NOMO-1 (cell line): ENCODE results near the gene SLC6A13.

Source experiments
- DNase-seq, 2 experiments: peaks; one replicate each; lab custom pipeline; 2025; ENCODE audit not compliant: unreplicated experiment in 2 of 2; lab: John Stamatoyannopoulos, UW

SLC6A13 gene

GRCh38 chr12:234891-235415 is 27.7 kb downstream of the SLC6A13 start:
- DNase-seq: no peak

DNA sequence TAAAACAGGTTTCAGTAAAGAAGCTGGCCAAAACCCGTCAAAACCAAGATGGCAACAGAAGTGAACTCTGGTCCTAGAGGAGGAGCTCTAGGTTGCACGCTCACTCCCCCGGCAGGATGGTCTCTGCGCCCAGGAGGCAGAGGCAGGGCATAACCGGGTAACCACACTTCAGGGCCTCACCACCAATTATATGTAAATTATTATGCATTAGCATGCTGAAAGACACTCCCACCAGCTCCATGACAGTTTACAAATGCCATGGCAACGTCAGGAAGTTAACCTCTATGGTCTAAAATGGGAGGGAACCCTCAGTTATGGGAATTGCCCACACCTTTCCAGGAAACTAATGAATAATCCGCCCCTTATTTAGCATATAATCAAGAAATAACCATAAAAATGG is 28.6 kb downstream of the SLC6A13 start:
- no peak for DNase-seq

- DNase-seq: peak in 1 of 2 experiments; percentile 20
These were observed 29.0 kb downstream of the SLC6A13 start for GRCh38 chr12:233615-233968.

DNA sequence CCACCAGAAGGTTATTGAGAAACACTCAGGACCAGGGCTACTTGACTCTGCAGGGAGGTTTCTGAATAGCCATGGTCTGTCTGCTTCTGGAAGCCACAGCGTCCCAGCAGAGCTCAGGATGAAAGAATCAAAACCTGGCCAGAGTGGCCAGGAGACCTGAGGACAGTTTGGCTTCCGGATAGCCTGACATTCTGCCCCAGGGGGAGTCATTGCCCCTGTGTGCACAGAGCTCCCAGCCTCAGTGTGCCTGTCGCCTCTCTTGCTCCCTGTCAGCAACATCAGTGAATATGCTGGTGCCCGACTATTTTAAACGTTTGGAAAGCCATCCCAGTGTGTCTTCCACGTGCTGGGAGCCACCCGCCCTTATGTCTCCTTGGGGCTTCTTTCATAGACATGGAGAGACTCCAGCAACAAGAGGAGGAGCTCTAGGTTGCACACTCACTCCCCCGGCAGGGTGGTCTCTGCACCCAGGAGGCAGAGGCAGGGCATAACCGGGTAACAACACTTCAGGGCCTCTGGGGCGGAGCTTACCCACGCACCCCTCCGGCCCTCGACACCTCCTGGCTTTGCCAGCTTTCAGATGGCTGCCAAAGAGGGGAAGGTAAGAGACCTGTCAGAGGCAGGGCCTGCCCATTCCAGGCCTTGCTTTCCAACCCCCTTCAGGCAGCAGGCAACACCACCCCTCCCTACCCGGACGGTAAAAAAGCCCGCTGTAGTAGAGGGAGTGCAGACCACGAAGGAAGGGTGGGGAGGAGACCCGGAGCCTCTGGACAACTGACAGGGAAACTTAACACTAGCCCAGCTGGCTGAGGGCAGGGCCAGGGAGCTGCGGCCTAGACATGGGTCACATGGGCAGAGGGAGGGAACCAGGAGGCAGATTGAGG is 29.7 kb downstream of the SLC6A13 start:
- DNase-seq: peak in 1 of 2 experiments; percentile 6

- no peak for DNase-seq
These were observed 31.5 kb downstream of the SLC6A13 start for GRCh38 chr12:230925-231671.

DNA sequence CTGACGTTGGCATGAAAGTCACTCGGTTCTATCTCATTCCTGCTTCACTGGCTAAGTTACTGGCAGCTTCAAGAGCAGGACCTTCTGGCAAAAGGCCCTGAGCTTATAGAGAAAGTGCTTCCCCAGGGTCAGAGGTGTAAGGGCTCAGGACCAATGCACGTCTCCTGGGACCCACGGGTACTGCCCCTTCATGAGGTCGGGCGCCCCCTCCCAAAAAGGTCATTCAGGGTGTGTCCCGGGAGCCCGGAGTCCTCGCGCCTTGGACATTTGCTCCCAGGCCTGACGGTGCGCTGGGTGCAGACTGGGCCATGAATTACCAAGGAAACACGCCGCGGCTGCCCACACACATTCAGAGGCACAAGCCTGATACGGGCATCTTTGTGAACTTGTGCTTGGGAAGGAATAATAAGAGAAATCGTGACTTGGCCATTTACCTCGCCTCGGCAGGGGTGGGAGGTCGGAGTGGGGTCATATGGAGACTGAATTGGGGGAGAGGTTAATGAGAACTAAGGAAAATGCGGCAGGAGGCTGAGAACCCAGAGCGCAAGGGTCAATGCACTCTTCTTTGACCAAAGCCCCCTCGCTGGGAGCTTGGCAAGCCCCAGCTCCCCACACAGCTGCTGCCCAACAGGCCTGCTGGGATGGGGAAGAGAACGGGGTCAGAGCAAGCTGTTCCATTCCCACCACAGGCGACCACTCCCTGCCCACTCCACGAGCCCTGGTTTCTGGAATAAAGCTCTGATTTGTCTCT is 33.0 kb downstream of the SLC6A13 start:
- no peak for DNase-seq

DNA sequence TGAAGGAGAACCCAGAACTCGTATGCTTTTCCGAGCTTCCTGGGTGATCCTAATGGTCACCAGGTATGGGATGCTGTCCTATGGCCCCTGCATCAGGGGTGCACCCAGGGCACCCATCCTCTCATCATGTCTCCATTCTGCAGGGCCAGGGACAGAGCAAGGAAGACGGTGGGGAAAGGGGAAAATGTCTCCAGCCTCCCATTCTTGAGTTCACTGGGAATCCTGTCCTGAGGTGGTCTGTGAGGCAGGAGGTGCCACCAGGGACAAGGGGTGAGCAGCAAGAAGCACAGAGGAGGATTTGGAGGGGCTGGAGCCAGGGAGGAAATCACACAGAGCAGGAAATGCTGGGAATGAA is 33.8 kb downstream of the SLC6A13 start:
- no peak for DNase-seq

DNA sequence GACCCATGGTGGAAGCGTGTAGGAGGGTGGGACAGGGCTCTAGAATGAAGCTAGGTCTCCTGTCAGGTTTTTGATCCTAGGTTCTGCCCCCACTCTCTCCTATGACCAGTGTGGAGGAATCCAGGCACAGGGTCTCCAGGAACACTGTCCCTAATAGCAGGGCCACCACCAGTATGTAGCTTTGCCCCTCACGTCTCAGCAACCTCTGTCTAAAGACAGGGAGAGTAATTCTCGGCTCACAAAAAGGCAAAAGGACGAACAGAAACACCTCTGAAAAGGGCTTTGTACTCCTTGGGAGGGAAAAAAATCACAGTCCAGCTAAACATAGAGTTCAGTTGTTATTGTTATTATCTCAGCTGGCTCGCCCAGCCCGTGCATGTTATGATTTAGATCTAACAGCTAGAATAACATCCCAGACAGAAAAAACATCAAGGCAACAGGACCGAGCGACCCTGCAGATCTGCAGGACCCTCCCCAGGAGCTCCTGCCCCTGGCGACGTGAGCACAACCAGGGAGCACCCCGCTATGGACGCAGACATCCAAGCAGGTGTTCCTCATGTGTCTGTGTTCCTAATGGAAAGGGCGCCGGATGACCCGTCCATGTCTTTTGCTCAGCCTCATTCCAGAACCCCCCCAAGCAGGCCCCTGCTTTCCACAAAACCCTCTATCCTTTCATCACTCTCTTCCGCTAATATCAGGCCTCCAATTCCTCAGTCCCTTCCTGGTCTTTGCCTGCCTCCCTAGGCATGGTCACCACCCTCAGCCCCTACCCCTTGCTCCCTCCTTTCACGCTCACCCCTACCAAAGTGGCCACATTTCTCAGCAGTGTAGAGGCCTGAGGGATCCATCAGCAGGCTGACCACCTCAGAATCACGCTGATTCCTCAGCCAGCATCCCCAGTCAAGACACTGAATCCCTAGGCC is 34.5 kb downstream of the SLC6A13 start:
- DNase-seq: no peak

GRCh38 chr12:227286-227915 is 35.2 kb downstream of the SLC6A13 start:
- DNase-seq: no peak

DNA sequence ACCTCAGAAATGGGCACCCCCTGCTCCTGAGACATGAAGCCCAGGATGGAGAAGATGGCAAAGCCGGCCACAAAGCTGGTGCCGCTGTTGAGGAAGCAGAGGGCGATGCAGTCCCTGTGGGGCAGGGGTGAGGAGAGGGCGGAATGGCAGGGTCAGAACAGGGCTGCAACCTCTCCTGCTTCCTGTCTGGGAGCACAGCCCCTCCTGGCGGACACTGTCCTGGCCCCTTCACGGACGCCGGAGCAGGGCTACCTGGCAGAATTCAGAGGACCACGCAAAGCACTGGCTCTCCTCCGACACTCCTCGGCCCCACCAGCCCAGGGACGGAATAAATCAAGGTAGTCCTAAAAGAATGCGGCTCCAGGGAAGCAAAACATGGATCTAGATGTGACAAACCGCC is 36.2 kb downstream of the SLC6A13 start:
- no peak for DNase-seq

GRCh38 chr12:225012-225411 is 37.6 kb downstream of the SLC6A13 start:
- no peak for DNase-seq

- no peak for DNase-seq
These were observed 38.3 kb downstream of the SLC6A13 start for GRCh38 chr12:224330-224729.

GRCh38 chr12:223841-224240 is 38.8 kb downstream of the SLC6A13 start:
- DNase-seq: no peak

- DNase-seq: no peak
These were observed 40.9 kb downstream of the SLC6A13 start for GRCh38 chr12:221736-222135.

DNA sequence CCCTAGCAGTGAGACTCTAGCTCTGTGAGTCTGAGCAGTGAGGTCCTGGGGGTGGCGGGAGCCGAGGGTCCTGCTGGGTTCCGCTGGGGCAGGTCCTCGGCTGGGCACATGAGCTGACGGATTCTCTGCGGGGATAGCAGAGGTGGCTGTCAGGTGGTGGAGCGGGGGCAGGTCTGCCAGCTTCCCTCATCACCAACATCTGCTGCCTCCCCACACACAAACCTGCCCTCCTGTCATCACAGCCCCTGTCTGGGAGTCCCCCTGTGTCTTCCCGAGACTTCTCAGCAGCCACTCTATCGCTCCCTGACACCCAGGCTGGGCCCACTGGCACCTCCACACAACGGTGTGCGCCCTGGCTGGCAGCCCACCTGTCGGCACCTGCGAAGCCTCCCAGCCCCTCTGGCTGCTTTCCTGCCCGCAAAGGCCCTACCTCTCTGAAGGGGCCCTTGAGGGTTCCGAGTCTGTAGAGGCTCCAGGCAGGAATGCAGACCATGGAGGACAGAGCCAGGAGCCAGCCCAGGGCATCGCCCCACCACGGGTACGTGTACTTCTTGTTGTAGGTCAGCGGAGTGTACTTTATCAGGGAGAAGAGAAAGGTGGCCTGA is 41.6 kb downstream of the SLC6A13 start:
- DNase-seq: no peak

GRCh38 chr12:220491-220890 is 42.1 kb downstream of the SLC6A13 start:
- DNase-seq: no peak

- DNase-seq: peak; percentile 82 to 87
These were observed 42.7 kb downstream of the SLC6A13 start for GRCh38 chr12:219891-220352.

DNA sequence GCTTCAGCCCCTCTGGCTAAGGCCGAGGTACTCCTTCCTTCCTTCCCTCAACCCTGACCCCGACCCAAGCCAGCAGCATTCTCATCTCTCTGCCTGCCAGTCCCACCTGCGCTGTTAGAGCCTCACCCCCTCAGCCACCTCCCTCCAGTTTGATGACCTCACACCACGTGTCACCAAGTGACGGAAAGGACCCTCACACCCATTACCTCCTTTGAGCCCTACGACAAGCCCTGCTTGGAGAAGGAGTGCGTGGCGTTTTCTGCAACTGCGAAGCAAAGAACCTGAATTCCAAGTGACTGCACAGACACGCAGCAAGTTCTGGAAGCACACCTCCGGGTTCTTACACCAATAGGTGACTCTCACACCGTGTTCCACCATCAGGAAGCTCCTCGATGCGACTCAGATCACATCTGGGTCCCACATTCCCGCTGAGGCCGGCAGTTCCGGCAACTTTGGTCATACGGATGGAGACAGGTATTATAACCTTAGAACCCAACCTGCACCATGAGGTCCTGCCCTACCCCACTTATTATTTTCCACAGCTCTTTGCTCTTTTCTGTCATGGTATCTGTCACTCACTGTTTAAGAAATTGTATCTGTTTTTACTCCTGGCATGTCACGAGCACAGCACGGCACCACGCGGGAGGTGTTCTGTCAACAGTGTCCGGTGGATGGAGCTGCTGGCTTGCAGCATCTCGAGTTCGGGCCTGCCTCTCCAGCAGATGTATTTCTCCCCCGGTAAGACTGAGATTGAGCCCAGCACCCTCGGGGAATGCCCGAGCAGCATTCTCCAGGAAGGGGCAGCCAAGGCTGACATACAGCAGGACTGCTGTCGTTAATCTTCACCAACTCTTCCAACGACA is 43.7 kb downstream of the SLC6A13 start:
- DNase-seq: no peak
